Mesenchymal stem cell (in vitro differentiated cells and primary cell): Measurements from ENCODE around the gene MDM4.

ENCODE experiments used
- DNase-seq: peaks from one replicate; pipeline ENCODE4 v3.0.0-alpha.2; 2013
- H2AFZ ChIP-seq: one replicate; pipeline ENCODE4 v1.6.1; 2013; ENCODE audit warnings: low read depth, mild to moderate bottlenecking, control low read depth, inconsistent platforms, low read length, moderate library complexity
- H2AK5ac ChIP-seq: 2 replicates; pipeline ENCODE4 v1.6.1; 2013; ENCODE audit warnings: low read length, moderate library complexity, mild to moderate bottlenecking, inconsistent platforms; ENCODE audit not compliant: severe bottlenecking
- H2BK120ac ChIP-seq: one replicate; pipeline ENCODE4 v1.6.1; 2013; ENCODE audit warnings: low read depth, mild to moderate bottlenecking, inconsistent platforms, low read length, moderate library complexity
- H2BK12ac ChIP-seq, 2 experiments: one replicate each; pipeline ENCODE4 v1.6.1; 2013; ENCODE audit warnings: inconsistent platforms in 2 of 2, low read length in 2 of 2, mild to moderate bottlenecking in 2 of 2, moderate library complexity in 2 of 2, control low read depth in 1 of 2
- H2BK15ac ChIP-seq: one replicate; pipeline ENCODE4 v1.6.1; 2013; ENCODE audit warnings: mild to moderate bottlenecking, low read depth, inconsistent platforms; ENCODE audit not compliant: poor library complexity, severe bottlenecking
- H2BK5ac ChIP-seq: 2 replicates; pipeline ENCODE4 v1.6.1; 2013; ENCODE audit warnings: low read depth, mild to moderate bottlenecking, low read length, control low read depth, inconsistent platforms; ENCODE audit not compliant: poor library complexity, severe bottlenecking
- H3K14ac ChIP-seq, 2 experiments: one replicate each; pipeline ENCODE4 v1.6.1; 2013; ENCODE audit warnings: inconsistent platforms in 2 of 2, low read length in 2 of 2, control low read depth in 1 of 2, mild to moderate bottlenecking in 1 of 2, moderate library complexity in 1 of 2
- H3K18ac ChIP-seq, 2 experiments: one replicate each; pipeline ENCODE4 v1.6.1; 2013; ENCODE audit warnings: inconsistent platforms in 2 of 2, low read length in 2 of 2, control low read depth in 1 of 2, low read depth in 1 of 2, mild to moderate bottlenecking in 1 of 2
- H3K23ac ChIP-seq, 2 experiments: one replicate each; pipeline ENCODE4 v1.6.1; 2013; ENCODE audit warnings: inconsistent platforms in 2 of 2, low read length in 2 of 2, mild to moderate bottlenecking in 2 of 2, moderate library complexity in 2 of 2, control low read depth in 1 of 2
- H3K27ac ChIP-seq: 2 replicates; pipeline ENCODE4 v1.5.1; 2013; ENCODE audit warnings: mild to moderate bottlenecking, moderate library complexity, low read length, control low read depth, inconsistent platforms; ENCODE audit not compliant: poor library complexity, severe bottlenecking
- H3K27me3 ChIP-seq, 2 experiments: 2 replicates each; pipeline versions ENCODE4 v1.6.1 to v1.7.0; 2013; ENCODE audit warnings: low read length in 2 of 2, mild to moderate bottlenecking in 2 of 2, moderate library complexity in 2 of 2, control low read depth in 1 of 2, inconsistent platforms in 1 of 2; ENCODE audit not compliant: control insufficient read depth in 1 of 2, insufficient read depth in 1 of 2
- H3K36me3 ChIP-seq, 2 experiments: 2 replicates each; pipeline versions ENCODE4 v1.6.1 to v1.7.0; 2013; ENCODE audit warnings: low read length in 2 of 2, control low read depth in 1 of 2, inconsistent platforms in 1 of 2, low read depth in 1 of 2, mild to moderate bottlenecking in 1 of 2; ENCODE audit not compliant: insufficient read depth in 2 of 2, control insufficient read depth in 1 of 2
- H3K4ac ChIP-seq, 2 experiments: one replicate each; pipeline ENCODE4 v1.6.1; 2013; ENCODE audit warnings: inconsistent platforms in 2 of 2, low read length in 2 of 2, mild to moderate bottlenecking in 2 of 2, moderate library complexity in 2 of 2, control low read depth in 1 of 2, low read depth in 1 of 2
- H3K4me1 ChIP-seq: 2 replicates; pipeline ENCODE4 v1.6.1; 2013; ENCODE audit warnings: low read depth, low read length, control low read depth; ENCODE audit not compliant: control insufficient read depth, insufficient read depth
- H3K4me2 ChIP-seq: 2 replicates; pipeline ENCODE4 v1.6.1; 2013; ENCODE audit warnings: low read length, mild to moderate bottlenecking, inconsistent platforms; ENCODE audit not compliant: poor library complexity, severe bottlenecking
- H3K4me3 ChIP-seq, 2 experiments: 2 replicates each; pipeline versions ENCODE4 v1.5.1 to v1.7.0; 2013; ENCODE audit warnings: low read length in 2 of 2, mild to moderate bottlenecking in 2 of 2, control low read depth in 1 of 2, low read depth in 1 of 2; ENCODE audit not compliant: insufficient read depth in 1 of 2
- H3K79me1 ChIP-seq: replicated peaks from 2 replicates; pipeline ENCODE4 v1.6.1; 2013; ENCODE audit warnings: mild to moderate bottlenecking, control low read depth, low read length, inconsistent platforms; ENCODE audit not compliant: poor library complexity, severe bottlenecking
- H3K9ac ChIP-seq: 2 replicates; pipeline ENCODE4 v1.7.0; 2013; ENCODE audit warnings: mild to moderate bottlenecking, low read length, moderate library complexity
- H3K9me3 ChIP-seq: 2 replicates; pipeline ENCODE4 v1.7.0; 2013; ENCODE audit warnings: mild to moderate bottlenecking, low read length; ENCODE audit not compliant: control insufficient read depth
- H4K8ac ChIP-seq: one replicate; pipeline ENCODE4 v1.6.1; 2013; ENCODE audit warnings: inconsistent platforms, mild to moderate bottlenecking, low read length, moderate library complexity
- H4K91ac ChIP-seq: one replicate; pipeline ENCODE4 v1.6.1; 2013; ENCODE audit warnings: mild to moderate bottlenecking, low read length, inconsistent platforms
- WGBS: methylation state at CpG from one replicate; pipeline ENCODE4 v1.1.7; 2013; ENCODE audit warnings: mixed read lengths; 5-methylcytosine and 5-hydroxymethylcytosine counted together

MDM4 gene

GRCh38 chr1:204506201-204506968 is 9.8 kb upstream of the MDM4 start:
- Histone ChIP-seq H3K9me3 (no peaks in the 10 kb centered on the region), H3K27ac (peak overlapping the region; percentile 50), H2AK5ac (no peak overlapping the region), H3K4me1 (no peaks in the 10 kb centered on the region), H3K4me2 (no peak overlapping the region), H2BK12ac (no peak overlapping the region), H3K4me3 (peak overlapping the region; percentile 41 to 86), H3K18ac (no peak overlapping the region), H2BK120ac (no peak overlapping the region), H2AFZ (no peak overlapping the region), H3K14ac (no peak overlapping the region), H2BK15ac (no peak overlapping the region), H3K79me1 (no peaks in the 10 kb centered on the region), H3K23ac (no peak overlapping the region), H3K9ac (peak overlapping the region; percentile 94), H3K27me3 (no peaks in the 10 kb centered on the region), H2BK5ac (no peak overlapping the region), H3K4ac (no peak overlapping the region), H4K91ac (no peak overlapping the region), H3K36me3 (no peaks in the 10 kb centered on the region), H4K8ac (no peak overlapping the region)
- under 1% methylated on average over 17 of the region's 27 CpGs for WGBS
- DNase-seq = peak; percentile 96

- no peak overlapping the region for H2AK5ac ChIP-seq
- peak overlapping the region; percentile 94 for H3K9ac ChIP-seq
- no peak overlapping the region for H3K18ac ChIP-seq
- no peaks in the 10 kb centered on the region for H3K4me1 ChIP-seq
- WGBS = 0% methylated on average over 12 of the region's 13 CpGs
- H3K79me1 ChIP-seq = no peaks in the 10 kb centered on the region
- peak overlapping the region; percentile 66 for H3K4me2 ChIP-seq
- H3K27ac ChIP-seq = peak overlapping the region; percentile 85
- H3K9me3 ChIP-seq = no peaks in the 10 kb centered on the region
- DNase-seq = peak; percentile 96
- H2BK5ac ChIP-seq = no peak overlapping the region
- H2AFZ ChIP-seq = no peak overlapping the region
- H2BK15ac ChIP-seq = no peak overlapping the region
- peak overlapping the region in 1 of 2 experiments; percentile 86 for H3K4me3 ChIP-seq
- no peak overlapping the region for H4K8ac ChIP-seq
- H3K14ac ChIP-seq = no peak overlapping the region
- H4K91ac ChIP-seq = no peak overlapping the region
- H2BK12ac ChIP-seq = no peak overlapping the region
- no peaks in the 10 kb centered on the region for H3K27me3 ChIP-seq
- no peak overlapping the region for H2BK120ac ChIP-seq
- H3K4ac ChIP-seq = no peak overlapping the region
- H3K23ac ChIP-seq = no peak overlapping the region
- H3K36me3 ChIP-seq = no peaks in the 10 kb centered on the region
Measured at GRCh38 chr1:204506969-204507316, 9.3 kb upstream of the MDM4 start.

- no peak overlapping the region for H3K14ac ChIP-seq
- H3K79me1 ChIP-seq = no peaks in the 10 kb centered on the region
- H3K4me2 ChIP-seq = peak overlapping the region; percentile 66
- no peaks in the 10 kb centered on the region for H3K4me1 ChIP-seq
- H2AFZ ChIP-seq = peak overlapping the region; percentile 30
- no peak overlapping the region for H4K91ac ChIP-seq
- peak overlapping the region in 1 of 2 experiments; percentile 35 for H3K4ac ChIP-seq
- no peak overlapping the region for H3K18ac ChIP-seq
- no peak overlapping the region for H2BK120ac ChIP-seq
- DNase-seq = peak; percentile 49
- no peaks in the 10 kb centered on the region for H3K27me3 ChIP-seq
- no peaks in the 10 kb centered on the region for H3K9me3 ChIP-seq
- H3K23ac ChIP-seq = no peak overlapping the region
- H2BK15ac ChIP-seq = no peak overlapping the region
- H2BK5ac ChIP-seq = no peak overlapping the region
- no peak overlapping the region for H2BK12ac ChIP-seq
- H4K8ac ChIP-seq = peak overlapping the region; percentile 93
- H3K4me3 ChIP-seq = peak overlapping the region; percentile 61 to 86
- no peak overlapping the region for H2AK5ac ChIP-seq
- no peaks in the 10 kb centered on the region for H3K36me3 ChIP-seq
- H3K27ac ChIP-seq = peak overlapping the region; percentile 85
- 1% methylated on average over 18 of the region's 22 CpGs for WGBS
- peak overlapping the region; percentile 94 for H3K9ac ChIP-seq
Measured at GRCh38 chr1:204507317-204508105, 8.7 kb upstream of the MDM4 start.

- Histone ChIP-seq H3K4ac (no peak overlapping the region), H4K8ac (no peak overlapping the region), H3K18ac (no peak overlapping the region), H3K4me3 (no peak overlapping the region), H3K4me2 (no peak overlapping the region), H2BK5ac (no peak overlapping the region), H2BK12ac (no peak overlapping the region), H2AK5ac (no peak overlapping the region), H3K9ac (no peak overlapping the region), H3K36me3 (no peaks in the 10 kb centered on the region), H4K91ac (no peak overlapping the region), H2BK15ac (no peak overlapping the region), H3K4me1 (no peaks in the 10 kb centered on the region), H3K23ac (no peak overlapping the region), H3K27me3 (no peaks in the 10 kb centered on the region), H3K9me3 (no peaks in the 10 kb centered on the region), H2AFZ (no peak overlapping the region), H3K14ac (no peak overlapping the region), H3K79me1 (no peaks in the 10 kb centered on the region), H2BK120ac (no peak overlapping the region), H3K27ac (no peak overlapping the region)
- 69% methylated on average over 6 of the region's 9 CpGs for WGBS
- no peak for DNase-seq
Measured at GRCh38 chr1:204509186-204509635, 7.0 kb upstream of the MDM4 start.
